ENCODE results near the gene ALG10.
"Not testable (repeated sequence)": the region's sequence is repeated elsewhere in the genome, so short reads cannot be mapped to it uniquely, and the experiment has no call there.

The ALG10 gene

GRCh38 chr12:34022079-34022830 lies at the start of gene ALG10:
Gene ALG10, plus strand, starts transcription at chr12:34022496. Its CDS starts 104 bp downstream, at chr12:34022600.
- peak; percentile 97 for DNase-seq

GRCh38 chr12:33972884-33973283 lies 49.4 kb upstream of the ALG10 start:
- not testable (repeated sequence) for DNase-seq

- DNase-seq: no peak
Measured at GRCh38 chr12:33977887-33978286, 44.4 kb upstream of the ALG10 start.

GRCh38 chr12:33988197-33988805 lies 34.0 kb upstream of the ALG10 start:
- no peak for DNase-seq

GRCh38 chr12:33988913-33989312 lies 33.4 kb upstream of the ALG10 start:
- DNase-seq: no peak

GRCh38 chr12:33994857-33995808 lies 27.2 kb upstream of the ALG10 start:
- no peak for DNase-seq

GRCh38 chr12:34008835-34009234 lies 13.5 kb upstream of the ALG10 start:
- DNase-seq: not testable (repeated sequence)

- no peak for DNase-seq
Measured at GRCh38 chr12:34016361-34016760, 5.9 kb upstream of the ALG10 start.

GRCh38 chr12:34021071-34021470 lies 1.2 kb upstream of the ALG10 start:
- no peak for DNase-seq

GRCh38 chr12:34027661-34028060 lies 5.4 kb downstream of the ALG10 start:
- DNase-seq: not testable (repeated sequence)

GRCh38 chr12:34030591-34030990 lies 8.3 kb downstream of the ALG10 start:
- DNase-seq: no peak

GRCh38 chr12:34033628-34034296 lies 11.5 kb downstream of the ALG10 start:
- DNase-seq: no peak

GRCh38 chr12:34038357-34038756 lies 16.1 kb downstream of the ALG10 start:
- DNase-seq: not testable (repeated sequence)

GRCh38 chr12:34046570-34046969 lies 24.3 kb downstream of the ALG10 start:
- DNase-seq: no peak

- not testable (repeated sequence) for DNase-seq
Measured at GRCh38 chr12:34047855-34048254, 25.6 kb downstream of the ALG10 start.

GRCh38 chr12:34048714-34049113 lies 26.4 kb downstream of the ALG10 start:
- DNase-seq: no peak

- DNase-seq: no peak
Measured at GRCh38 chr12:34051486-34051885, 29.2 kb downstream of the ALG10 start.

GRCh38 chr12:34054938-34055337 lies 32.6 kb downstream of the ALG10 start:
- DNase-seq: no peak

Measured in activated gamma-delta T cell treated with Interleukin-2 at 50 U/mL for 16 hours (primary cell).